ENCODE data around the gene TANK.

DNA sequence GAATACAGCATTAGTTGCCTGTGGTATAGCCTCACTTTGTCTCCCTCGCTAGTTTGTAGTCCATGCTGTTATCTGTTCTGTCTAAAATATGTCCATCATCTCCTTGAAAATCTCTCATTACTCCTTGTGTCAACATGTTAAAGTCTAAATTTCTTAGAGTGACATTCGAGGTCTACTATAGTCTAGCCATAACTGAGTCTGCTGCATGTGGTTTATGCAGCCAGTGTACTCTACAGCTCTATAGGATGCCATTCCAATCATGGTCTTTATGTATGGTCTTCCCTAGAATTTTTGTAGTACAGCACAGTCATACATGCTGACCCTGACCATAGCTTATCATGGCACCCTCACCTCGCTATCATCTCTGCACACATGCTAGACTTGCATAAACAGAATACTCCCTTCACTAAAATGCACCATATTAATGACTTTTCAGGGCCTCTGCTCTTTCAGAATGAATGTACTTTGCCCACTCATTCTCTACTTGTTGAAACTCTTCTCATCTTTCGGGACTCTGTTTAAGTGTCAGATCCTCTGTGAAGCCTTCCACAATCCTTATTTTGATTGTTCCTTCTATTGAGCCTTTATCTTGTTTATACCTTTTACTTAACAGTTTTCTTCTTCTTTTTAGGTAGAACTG, 12.8 kb downstream of the TANK start:
- TF ChIP-seq, protein P1, sequence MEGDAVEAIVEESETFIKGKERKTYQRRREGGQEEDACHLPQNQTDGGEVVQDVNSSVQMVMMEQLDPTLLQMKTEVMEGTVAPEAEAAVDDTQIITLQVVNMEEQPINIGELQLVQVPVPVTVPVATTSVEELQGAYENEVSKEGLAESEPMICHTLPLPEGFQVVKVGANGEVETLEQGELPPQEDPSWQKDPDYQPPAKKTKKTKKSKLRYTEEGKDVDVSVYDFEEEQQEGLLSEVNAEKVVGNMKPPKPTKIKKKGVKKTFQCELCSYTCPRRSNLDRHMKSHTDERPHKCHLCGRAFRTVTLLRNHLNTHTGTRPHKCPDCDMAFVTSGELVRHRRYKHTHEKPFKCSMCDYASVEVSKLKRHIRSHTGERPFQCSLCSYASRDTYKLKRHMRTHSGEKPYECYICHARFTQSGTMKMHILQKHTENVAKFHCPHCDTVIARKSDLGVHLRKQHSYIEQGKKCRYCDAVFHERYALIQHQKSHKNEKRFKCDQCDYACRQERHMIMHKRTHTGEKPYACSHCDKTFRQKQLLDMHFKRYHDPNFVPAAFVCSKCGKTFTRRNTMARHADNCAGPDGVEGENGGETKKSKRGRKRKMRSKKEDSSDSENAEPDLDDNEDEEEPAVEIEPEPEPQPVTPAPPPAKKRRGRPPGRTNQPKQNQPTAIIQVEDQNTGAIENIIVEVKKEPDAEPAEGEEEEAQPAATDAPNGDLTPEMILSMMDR (conservative IDR thresholded peaks at IDR 0.05 in 1 of 2, IDR thresholded peaks at IDR 0.05 in 1 of 2; ENCODE audit: low read depth in 1 of 2, low read length in 2 of 2): no peak
- TF ChIP-seq EZH2 (IDR thresholded peaks at IDR 0.05; ENCODE audit: low read length, missing control alignments): no peak

All from fibroblast of lung (primary cell).